ENCODE measurements around the gene PPP2R3B.

- TF ChIP-seq EZH2 (IDR thresholded peaks at IDR 0.05; ENCODE audit: low read length) (no peak), CTCF (optimal IDR thresholded peaks at IDR 0.05 in 1 of 3, IDR thresholded peaks at IDR 0.05 in 1 of 3, conservative IDR thresholded peaks at IDR 0.05 in 1 of 3; ENCODE audit: extremely low read depth in 1 of 3, insufficient read depth in 2 of 3, low read length in 3 of 3) (no peak)
These were observed 18.4 kb upstream of the PPP2R3B start for GRCh38 chrX:405149-405548.
